ENCODE data around the gene DDAH2.

Gene DDAH2

GRCh38 chr6:31689249-31690110 lies 39.6 kb downstream of the DDAH2 start:
- no peak overlapping the region for H3K4me3 ChIP-seq (ENCODE audit: low read depth, low read length)
- peak; percentile 52 for TF ChIP-seq CTCF (IDR thresholded peaks at IDR 0.05; ENCODE audit: insufficient read depth, low read depth, low read length, missing control alignments)
- no peak for DNase-seq (ENCODE audit: low read depth)

- no peak overlapping the region for H3K4me3 ChIP-seq (ENCODE audit: low read depth, low read length)
- no peak for TF ChIP-seq CTCF (IDR thresholded peaks at IDR 0.05; ENCODE audit: insufficient read depth, low read depth, low read length, missing control alignments)
- DNase-seq (ENCODE audit: low read depth), result no peak
Measured at GRCh38 chr6:31687860-31688693, 41.0 kb downstream of the DDAH2 start.

GRCh38 chr6:31687321-31687720 lies 41.8 kb downstream of the DDAH2 start:
- TF ChIP-seq CTCF (IDR thresholded peaks at IDR 0.05; ENCODE audit: insufficient read depth, low read depth, low read length, missing control alignments), result no peak
- no peak for DNase-seq (ENCODE audit: low read depth)
- no peak overlapping the region for H3K4me3 ChIP-seq (ENCODE audit: low read depth, low read length)

- no peak overlapping the region for H3K4me3 ChIP-seq (ENCODE audit: low read depth, low read length)
- no peak for TF ChIP-seq CTCF (IDR thresholded peaks at IDR 0.05; ENCODE audit: insufficient read depth, low read depth, low read length, missing control alignments)
- DNase-seq (ENCODE audit: low read depth), result no peak
Measured at GRCh38 chr6:31686483-31686882, 42.6 kb downstream of the DDAH2 start.

GRCh38 chr6:31683591-31683990 lies 45.5 kb downstream of the DDAH2 start:
- no peak for DNase-seq (ENCODE audit: low read depth)
- no peak overlapping the region for H3K4me3 ChIP-seq (ENCODE audit: low read depth, low read length)
- no peak for TF ChIP-seq CTCF (IDR thresholded peaks at IDR 0.05; ENCODE audit: insufficient read depth, low read depth, low read length, missing control alignments)

- peak; percentile 56 for DNase-seq (ENCODE audit: low read depth)
- peak overlapping the region; percentile 72 for H3K4me3 ChIP-seq (ENCODE audit: low read depth, low read length)
- peak; percentile 11 for TF ChIP-seq CTCF (IDR thresholded peaks at IDR 0.05; ENCODE audit: insufficient read depth, low read depth, low read length, missing control alignments)
Measured at GRCh38 chr6:31681135-31681671, 47.9 kb downstream of the DDAH2 start.
